GM12878 (cell line): ENCODE results near the gene SCAP.

ENCODE experiments used
- CBFB ChIP-seq: IDR thresholded peaks from 2 replicates; pipeline ENCODE4 v1.6.1; 2016; ENCODE audit warnings: antibody characterized with exemption, low read depth
- TBL1XR1 ChIP-seq: IDR thresholded peaks from 2 replicates; pipeline ENCODE4 v1.6.1; 2012; ENCODE audit warnings: low read depth, low read length, improper control_type of control experiment

DNA sequence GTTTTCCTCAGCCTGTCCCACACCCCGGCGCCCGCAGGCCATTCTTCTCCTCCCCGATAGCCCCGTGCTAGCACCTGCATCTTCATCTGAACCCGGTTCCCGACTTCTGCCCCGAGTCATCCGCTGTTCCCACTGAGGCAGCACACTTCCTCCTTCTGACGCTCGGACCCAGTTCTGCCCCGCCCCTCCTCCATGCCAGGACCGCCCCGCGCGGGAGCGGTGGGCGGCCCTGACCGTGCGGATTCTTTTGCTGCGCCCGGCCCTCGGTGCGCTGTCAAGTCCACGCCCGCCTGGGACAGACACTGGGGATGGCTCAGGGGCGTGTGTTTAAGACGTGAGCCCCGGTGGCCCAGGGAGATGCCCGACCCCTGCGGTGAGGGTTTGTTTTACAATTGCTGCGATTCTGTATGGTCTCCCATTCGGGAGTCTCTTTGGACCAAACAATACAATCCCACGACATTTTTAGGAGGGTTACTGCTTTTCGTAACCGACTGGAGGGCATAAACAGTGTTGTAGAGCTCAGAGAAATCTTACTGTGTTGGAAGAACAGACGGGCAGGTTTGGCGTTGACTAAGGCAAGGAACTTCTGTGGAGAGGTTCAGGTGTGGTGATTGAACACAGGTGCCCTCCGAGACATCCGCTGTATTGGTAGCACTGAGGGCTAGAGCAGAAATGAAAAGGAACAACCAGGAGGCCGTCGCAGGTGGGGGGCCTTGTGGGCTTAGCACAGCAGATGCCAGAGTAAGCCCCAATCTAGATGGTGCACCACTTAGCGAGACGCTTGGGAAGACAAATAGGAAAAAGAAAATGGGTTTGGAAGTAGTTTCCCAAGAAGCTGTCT lies 94.2 kb downstream of the SCAP start:
- TF ChIP-seq TBL1XR1, result no peak
- no peak for TF ChIP-seq CBFB
